H9 (cell line): Measurements from ENCODE around the gene NFAM1. TPM values are rescaled to one million over a fixed set of nuclear protein-coding genes. Genes with fewer than 3 reads are reported as not detected.

ENCODE experiments used
- DNase-seq: peaks from one replicate; pipeline ENCODE4 v3.0.0-alpha.2; 2017
- H2AFZ ChIP-seq: one replicate; pipeline ENCODE4 v1.6.1; 2013; ENCODE audit warnings: mild to moderate bottlenecking, low read length, control low read depth, moderate library complexity
- H2AK5ac ChIP-seq: 2 replicates; pipeline ENCODE4 v1.6.1; 2013; ENCODE audit warnings: low read length, control low read depth, mixed read lengths; ENCODE audit not compliant: insufficient read length
- H2BK120ac ChIP-seq: one replicate; pipeline ENCODE4 v1.6.1; 2013; ENCODE audit warnings: low read depth, mild to moderate bottlenecking, low read length, control low read depth, inconsistent platforms; ENCODE audit not compliant: poor library complexity, severe bottlenecking
- H2BK12ac ChIP-seq: 2 replicates; pipeline ENCODE4 v1.6.1; 2013; ENCODE audit warnings: low read length, control low read depth, mixed read lengths, low read depth; ENCODE audit not compliant: insufficient read length
- H2BK15ac ChIP-seq: 2 replicates; pipeline ENCODE4 v1.6.1; 2013; ENCODE audit warnings: low read depth, low read length, control low read depth
- H2BK20ac ChIP-seq: one replicate; pipeline ENCODE4 v1.6.1; 2013; ENCODE audit warnings: low read depth, mild to moderate bottlenecking, low read length, control low read depth, inconsistent platforms; ENCODE audit not compliant: poor library complexity, severe bottlenecking
- H2BK5ac ChIP-seq: 2 replicates; pipeline ENCODE4 v1.6.1; 2013; ENCODE audit warnings: low read length, control low read depth, mixed read lengths; ENCODE audit not compliant: insufficient read length
- H3K14ac ChIP-seq: 2 replicates; pipeline ENCODE4 v1.6.1; 2013; ENCODE audit warnings: low read length, control low read depth; ENCODE audit not compliant: insufficient read depth
- H3K18ac ChIP-seq: 2 replicates; pipeline ENCODE4 v1.6.1; 2013; ENCODE audit warnings: low read depth, mild to moderate bottlenecking, mixed read lengths, low read length, control low read depth; ENCODE audit not compliant: insufficient read length
- H3K23ac ChIP-seq: 2 replicates; pipeline ENCODE4 v1.6.1; 2013; ENCODE audit warnings: low read length, control low read depth, mixed read lengths, low read depth; ENCODE audit not compliant: insufficient read length
- H3K23me2 ChIP-seq: 2 replicates; pipeline ENCODE4 v1.6.1; 2013; ENCODE audit warnings: low read depth, mild to moderate bottlenecking, mixed read lengths, low read length, control low read depth; ENCODE audit not compliant: insufficient read length, poor library complexity, severe bottlenecking
- H3K27ac ChIP-seq: 2 replicates; pipeline ENCODE4 v1.5.1; 2013; ENCODE audit warnings: low read length, control low read depth, mixed read lengths, low read depth; ENCODE audit not compliant: insufficient read length
- H3K27me3 ChIP-seq: 2 replicates; pipeline ENCODE4 v1.6.1; 2013; ENCODE audit warnings: low read length, control low read depth, inconsistent platforms; ENCODE audit not compliant: insufficient read depth
- H3K4ac ChIP-seq: 2 replicates; pipeline ENCODE4 v1.6.1; 2013; ENCODE audit warnings: low read depth, mild to moderate bottlenecking, control low read depth, inconsistent platforms, low read length, moderate library complexity
- H3K4me1 ChIP-seq: 2 replicates; pipeline ENCODE4 v1.6.1; 2013; ENCODE audit warnings: low read length, control low read depth, inconsistent platforms; ENCODE audit not compliant: insufficient read depth
- H3K4me2 ChIP-seq: 2 replicates; pipeline ENCODE4 v1.6.1; 2013; ENCODE audit warnings: low read length, control low read depth, mixed read lengths; ENCODE audit not compliant: insufficient read length, insufficient read depth
- H3K56ac ChIP-seq: 2 replicates; pipeline ENCODE4 v1.6.1; 2013; ENCODE audit warnings: low read depth, mild to moderate bottlenecking, mixed read lengths, low read length, control low read depth; ENCODE audit not compliant: insufficient read length
- H3K79me1 ChIP-seq: 2 replicates; pipeline ENCODE4 v1.6.1; 2013; ENCODE audit warnings: low read depth, mild to moderate bottlenecking, moderate library complexity, low read length, control low read depth, inconsistent platforms; ENCODE audit not compliant: insufficient read depth, poor library complexity, severe bottlenecking
- H3K79me2 ChIP-seq: 2 replicates; pipeline ENCODE4 v1.6.1; 2013; ENCODE audit warnings: low read length, control low read depth, inconsistent platforms; ENCODE audit not compliant: insufficient read depth
- H3K9ac ChIP-seq: 2 replicates; pipeline ENCODE4 v1.6.1; 2013; ENCODE audit warnings: low read length, control low read depth, mixed read lengths; ENCODE audit not compliant: insufficient read length; ENCODE audit errors: extremely low read depth
- H3K9me3 ChIP-seq: one replicate; pipeline ENCODE4 v1.6.1; 2013; ENCODE audit warnings: low read depth, low read length, inconsistent platforms; ENCODE audit not compliant: control insufficient read depth
- H3T11ph ChIP-seq: one replicate; pipeline ENCODE4 v1.6.1; 2013; ENCODE audit warnings: mild to moderate bottlenecking, low read length, control low read depth, inconsistent platforms
- H4K20me1 ChIP-seq: one replicate; pipeline ENCODE4 v1.6.1; 2013; ENCODE audit not compliant: control insufficient read depth, insufficient read length, insufficient read depth
- H4K5ac ChIP-seq: 2 replicates; pipeline ENCODE4 v1.6.1; 2013; ENCODE audit warnings: low read depth, mild to moderate bottlenecking, mixed read lengths, low read length, control low read depth; ENCODE audit not compliant: insufficient read length
- H4K8ac ChIP-seq: replicated peaks from 2 replicates; pipeline ENCODE4 v1.6.1; 2013; ENCODE audit warnings: low read length, control low read depth, mixed read lengths, low read depth; ENCODE audit not compliant: insufficient read length
- H4K91ac ChIP-seq: 2 replicates; pipeline ENCODE4 v1.6.1; 2013; ENCODE audit warnings: low read depth, mild to moderate bottlenecking, moderate library complexity, mixed read lengths, low read length, control low read depth; ENCODE audit not compliant: insufficient read length
- H3K27ac Mint-ChIP-seq, 3 experiments: 2 replicates in 2 of 3; 3 replicates in 1 of 3; pipeline ENCODE4 v1.8.0; 2020 to 2021; ENCODE audit warnings: mixed read lengths in 3 of 3, mild to moderate bottlenecking in 1 of 3, moderate library complexity in 1 of 3
- H3K27me3 Mint-ChIP-seq: 2 replicates; pipeline ENCODE4 v1.8.0; 2021; ENCODE audit warnings: low read depth, mild to moderate bottlenecking, moderate library complexity, mixed read lengths
- H3K36me3 Mint-ChIP-seq, 3 experiments: 2 replicates in 2 of 3; 3 replicates in 1 of 3; pipeline ENCODE4 v1.8.0; 2020 to 2021; ENCODE audit warnings: low read depth in 3 of 3, mixed read lengths in 3 of 3; ENCODE audit not compliant: insufficient read depth in 1 of 3
- H3K4me1 Mint-ChIP-seq, 2 experiments: 2 replicates each; pipeline ENCODE4 v1.8.0; 2020; ENCODE audit warnings: mixed read lengths in 2 of 2
- H3K4me3 Mint-ChIP-seq, 2 experiments: 2 replicates in 1 of 2; 3 replicates in 1 of 2; pipeline ENCODE4 v1.8.0; 2020 to 2021; ENCODE audit warnings: mild to moderate bottlenecking in 2 of 2, mixed read lengths in 2 of 2, moderate library complexity in 1 of 2
- H3K9me3 Mint-ChIP-seq, 2 experiments: 2 replicates in 1 of 2; 3 replicates in 1 of 2; pipeline ENCODE4 v1.8.0; 2020; ENCODE audit warnings: mild to moderate bottlenecking in 2 of 2, mixed read lengths in 2 of 2, moderate library complexity in 1 of 2
- CTCF ChIP-seq: fragments of 200-600 bp; sonication (generic); conservative IDR thresholded peaks from 3 replicates; pipeline ENCODE4 v1.8.0; 2021; ENCODE audit warnings: antibody characterized with exemption, mild to moderate bottlenecking
- WGBS: extraction: QIAGEN DNeasy Blood & Tissue Kit; methylation state at CpG from one replicate; pipeline ENCODE4 v1.1.7; 2013; ENCODE audit warnings: missing lambda C conversion rate, low lambda C conversion rate, mixed read lengths; ENCODE audit not compliant: insufficient read length; ENCODE audit errors: extremely low coverage; 5-methylcytosine and 5-hydroxymethylcytosine counted together
- total RNA-seq: library from RNA; stranded (reverse); gene quantifications from 2 replicates; pipeline ENCODE4 v1.2.1, GENCODE V29; 2021

The NFAM1 gene
- total RNA-seq, 1 experiment from 2014 or later: 0.68 TPM

- Histone ChIP-seq H3K14ac (no peak overlapping the region), H4K8ac (no peak overlapping the region), H3K9me3 (no peaks in the 10 kb centered on the region), H2BK20ac (no peak overlapping the region), H3K79me2 (no peaks in the 10 kb centered on the region), H3K4me1 (no peaks in the 10 kb centered on the region), H4K20me1 (no peaks in the 10 kb centered on the region), H3K23ac (no peak overlapping the region), H2BK15ac (no peak overlapping the region), H3K18ac (no peak overlapping the region), H3K27ac (no peak overlapping the region), H3T11ph (no peak overlapping the region), H3K9ac (no peak overlapping the region), H3K23me2 (peaks cover 3% of the 10 kb centered on the region), H4K5ac (no peak overlapping the region), H2AK5ac (no peak overlapping the region), H3K27me3 (no peaks in the 10 kb centered on the region), H2AFZ (no peak overlapping the region), H4K91ac (no peak overlapping the region), H2BK120ac (no peak overlapping the region), H2BK12ac (no peak overlapping the region), H2BK5ac (no peak overlapping the region), H3K79me1 (no peaks in the 10 kb centered on the region), H3K4ac (no peak overlapping the region), H3K4me2 (no peak overlapping the region), H3K56ac (no peak overlapping the region)
- no CpG with 5 or more reads among the region's 8 CpGs for WGBS
- Mint-ChIP-seq H3K27ac (no peak overlapping the region), H3K4me1 (peaks cover 17 to 41% of the 10 kb centered on the region in 2 experiments), H3K4me3 (no peak overlapping the region; a peak in 1 of 5 replicates), H3K27me3 (peaks cover 26% of the 10 kb centered on the region), H3K36me3 (no peaks in the 10 kb centered on the region), H3K9me3 (no peaks in the 10 kb centered on the region; a peak in 1 of 5 replicates)
- TF ChIP-seq CTCF: no peak
- DNase-seq: no peak
These were observed 615 bp upstream of the NFAM1 start for GRCh38 chr22:42432818-42433217.
